Kidney (tissue), 14 donors: ENCODE data around the gene ZBP1. TPM values are rescaled to one million over a fixed set of nuclear protein-coding genes. Genes with fewer than 3 reads are reported as not detected.

Source experiments
- DNase-seq, 5 donors: peaks; one replicate each; pipeline ENCODE4 v3.0.0-alpha.2; 2013 to 2020
- FAIRE-seq: peaks from 2 replicates; lab custom pipeline; 2012; peaks lifted over from hg19 to GRCh38; lab: Jason Lieb, UNC
- H3K27ac ChIP-seq, 2 donors: one replicate each; pipeline ENCODE4 v1.7.0; 2013; ENCODE audit warnings: low read depth in 2 of 2, low read length in 2 of 2, inconsistent platforms in 1 of 2
- H3K27me3 ChIP-seq: one replicate; pipeline ENCODE4 v1.7.1; 2013; ENCODE audit warnings: low read length, inconsistent platforms; ENCODE audit not compliant: control insufficient read depth, insufficient read depth
- H3K36me3 ChIP-seq, 3 donors: one replicate each; pipeline versions ENCODE4 v1.7.0 to v1.7.1; 2013; ENCODE audit warnings: low read length in 3 of 3, control low read depth in 1 of 3, inconsistent platforms in 1 of 3; ENCODE audit not compliant: insufficient read depth in 3 of 3, control insufficient read depth in 2 of 3
- H3K4me1 ChIP-seq, 3 donors: one replicate each; pipeline versions ENCODE4 v1.7.0 to v1.7.1; 2013; ENCODE audit warnings: low read length in 3 of 3, inconsistent platforms in 1 of 3, low read depth in 1 of 3; ENCODE audit not compliant: control insufficient read depth in 2 of 3, insufficient read depth in 2 of 3
- H3K4me3 ChIP-seq, 3 donors: one replicate each; pipeline versions ENCODE4 v1.7.0 to v1.8.1; 2013; ENCODE audit warnings: low read length in 3 of 3, control low read depth in 1 of 3, inconsistent platforms in 1 of 3
- H3K9ac ChIP-seq, 3 donors: one replicate each; pipeline versions ENCODE4 v1.7.0 to v1.7.1; 2013; ENCODE audit warnings: low read length in 3 of 3, control low read depth in 1 of 3, inconsistent platforms in 1 of 3
- H3K9me3 ChIP-seq, 3 donors: one replicate each; pipeline versions ENCODE4 v1.7.0 to v1.7.1; 2013; ENCODE audit warnings: low read length in 3 of 3, control low read depth in 1 of 3, inconsistent platforms in 1 of 3; ENCODE audit not compliant: control insufficient read depth in 2 of 3, insufficient read depth in 1 of 3
- CTCF ChIP-seq: IDR thresholded peaks from 3 replicates; pipeline ENCODE4 v1.5.1; 2012; ENCODE audit warnings: mild to moderate bottlenecking, moderate library complexity, borderline replicate concordance; ENCODE audit not compliant: insufficient read depth; ENCODE audit errors: extremely low read depth
- intact Hi-C: fragments of 100-400 bp; cut with DNase I; formaldehyde crosslinking; loops from one replicate; pipeline ENCODE4 v1.11.1; 2022
- polyA plus RNA-seq: library from polyadenylated mRNA; stranded (reverse); fragments of 350-450 nt; fragmentation: Illumina TruSeq; extraction: RNeasy Lipid Tissue Mini Kit (QIAGEN cat#74804); gene quantifications from one replicate; pipeline ENCODE4 v1.2.3, GENCODE V29; 2014; ENCODE audit warnings: low read depth, low replicate concordance; ENCODE audit not compliant: insufficient read depth
- total RNA-seq: library from RNA; stranded (reverse); fragmentation: NEBNext Ultra II Directional; extraction: Animal tissue kit (Norgen Biotek cat#: 25700); gene quantifications from one replicate; pipeline ENCODE4 v1.2.1, GENCODE V29; 2021
- donor health status: control.
- donor health status: control.
- donor health status: control.
- donor health status: control.
- donor health status: control.
- donor health status: DM: yes; HTN: yes; CAD: no.
- donor health status: Normal renal cell carcinoma (clear cell type).

Gene ZBP1
- total and polyA plus RNA-seq, 2 donors from 2014 or later, result 3.7 TPM; not detected in 1

GRCh38 chr20:57651881-57652605 lies 31.8 kb upstream of the ZBP1 start:
- Histone ChIP-seq H3K9ac (no peak overlapping the region), H3K9me3 (no peaks in the 10 kb centered on the region), H3K4me1 (no peaks in the 10 kb centered on the region), H3K27me3 (no peaks in the 10 kb centered on the region), H3K4me3 (no peak overlapping the region), H3K27ac (no peak overlapping the region), H3K36me3 (peaks cover 0 to 2% (median 0%) of the 10 kb centered on the region in 3 donors)
- TF ChIP-seq CTCF, result no peak
- intact Hi-C loops, result loop anchor here (10.0 kb wide), 1 partner anchor 533 kb away; no protein-coding TSS in a partner anchor
- FAIRE-seq (no peak), DNase-seq (peak in 3 of 5 donors; percentile 8 to 71 (median 41))

GRCh38 chr20:57650756-57651483 lies 30.7 kb upstream of the ZBP1 start:
- peak in 3 of 5 donors; percentile 7 to 39 (median 20) for DNase-seq
- H3K9ac ChIP-seq, result no peak overlapping the region
- no peaks in the 10 kb centered on the region for H3K27me3 ChIP-seq
- intact Hi-C loops, result loop anchor here (10.0 kb wide), 1 partner anchor 534 kb away; no protein-coding TSS in a partner anchor
- no peak for TF ChIP-seq CTCF
- FAIRE-seq, result no peak
- H3K27ac ChIP-seq, result no peak overlapping the region
- H3K4me1 ChIP-seq, result no peaks in the 10 kb centered on the region
- no peaks in the 10 kb centered on the region for H3K9me3 ChIP-seq
- no peak overlapping the region for H3K4me3 ChIP-seq
- peaks cover 0 to 2% (median 0%) of the 10 kb centered on the region in 3 donors for H3K36me3 ChIP-seq

- Histone ChIP-seq H3K9me3 (no peaks in the 10 kb centered on the region), H3K27me3 (no peaks in the 10 kb centered on the region), H3K4me3 (no peak overlapping the region), H3K4me1 (no peaks in the 10 kb centered on the region), H3K9ac (no peak overlapping the region), H3K27ac (no peak overlapping the region), H3K36me3 (peaks cover 0 to 2% (median 0%) of the 10 kb centered on the region in 3 donors)
- FAIRE-seq, result no peak
- no peak for TF ChIP-seq CTCF
- peak in 2 of 5 donors; percentile 9 to 33 for DNase-seq
- intact Hi-C loops, result loop anchor here (10.0 kb wide), 1 partner anchor 535 kb away; no protein-coding TSS in a partner anchor
These were observed 30.0 kb upstream of the ZBP1 start for GRCh38 chr20:57650266-57650665.
